Suprapubic skin (tissue), 4 donors: ENCODE results near the gene NELL1. TPM values are rescaled to one million over a fixed set of nuclear protein-coding genes. Genes with fewer than 3 reads are reported as not detected.

ENCODE experiments used
- DNase-seq, 2 donors: peaks; one replicate each; pipeline ENCODE4 v3.0.0-alpha.2; 2019; ENCODE audit warnings: low spot score in 2 of 2
- H3K27ac ChIP-seq: fragments of 200-600 bp; sonication (generic); one replicate; pipeline ENCODE4 v1.5.1; 2019
- H3K27me3 ChIP-seq: fragments of 200-600 bp; sonication (generic); one replicate; pipeline ENCODE4 v1.5.1; 2019
- H3K36me3 ChIP-seq: fragments of 200-600 bp; sonication (generic); one replicate; pipeline ENCODE4 v1.5.1; 2019
- H3K4me1 ChIP-seq: fragments of 200-600 bp; sonication (generic); one replicate; pipeline ENCODE4 v1.5.1; 2019
- H3K4me3 ChIP-seq: fragments of 200-600 bp; sonication (generic); one replicate; pipeline ENCODE4 v1.5.1; 2019; ENCODE audit warnings: mild to moderate bottlenecking
- H3K9me3 ChIP-seq: fragments of 200-600 bp; sonication (generic); one replicate; pipeline ENCODE4 v1.5.1; 2019
- CTCF ChIP-seq, 2 donors: fragments of 200-600 bp in 1 of 2; fragments of 450-650 bp in 1 of 2; sonication (generic) in 1 of 2; IDR thresholded peaks; one replicate each; pipeline ENCODE4 v1.5.1; 2016 to 2019; ENCODE audit warnings: antibody characterized with exemption in 2 of 2, mild to moderate bottlenecking in 1 of 2, moderate library complexity in 1 of 2
- EP300 ChIP-seq: sonication (generic); formaldehyde crosslinking; IDR thresholded peaks from one replicate; pipeline ENCODE4 v1.6.1; 2017; ENCODE audit warnings: antibody characterized with exemption
- POLR2A ChIP-seq, 2 donors: fragments of 450-650 bp; IDR thresholded peaks; one replicate each; pipeline ENCODE4 v1.6.1; 2017; ENCODE audit warnings: antibody characterized with exemption in 2 of 2, mild to moderate bottlenecking in 2 of 2, moderate library complexity in 2 of 2
- POLR2AphosphoS5 ChIP-seq, 3 donors: sonication (generic); formaldehyde crosslinking; IDR thresholded peaks; one replicate each; pipeline ENCODE4 v1.6.1; 2017; ENCODE audit warnings: antibody characterized with exemption in 3 of 3
- WGBS: methylation state at CpG from one replicate; pipeline ENCODE4 v1.1.5; 2018; 5-methylcytosine and 5-hydroxymethylcytosine counted together
- total RNA-seq, 4 donors: library from RNA; depleted of rRNA; stranded (reverse); fragments of >200 nt; gene quantifications; one replicate each; pipeline ENCODE4 v1.1.0, GENCODE V29; 2016

Gene NELL1
- total RNA-seq, 4 donors from 2014 or later, result 0.18 to 3.9 TPM; not detected in 2

GRCh38 chr11:21484039-21484438, 814.7 kb downstream of the NELL1 start:
- TF ChIP-seq CTCF (IDR thresholded peaks at IDR 0.05) (no peak), EP300 (no peak), POLR2AphosphoS5 (IDR thresholded peaks at IDR 0.05) (no peak), POLR2A (IDR thresholded peaks at IDR 0.05) (no peak)
- Histone ChIP-seq H3K36me3 (no peaks in the 10 kb centered on the region), H3K9me3 (no peaks in the 10 kb centered on the region), H3K4me3 (no peak overlapping the region), H3K27ac (no peak overlapping the region), H3K27me3 (no peaks in the 10 kb centered on the region), H3K4me1 (no peaks in the 10 kb centered on the region)
- 96% methylated on average over 4 of the region's 4 CpGs for WGBS
- DNase-seq, result no peak

GRCh38 chr11:21485006-21485405, 815.6 kb downstream of the NELL1 start:
- Histone ChIP-seq H3K4me1 (no peaks in the 10 kb centered on the region), H3K4me3 (no peak overlapping the region), H3K27me3 (no peaks in the 10 kb centered on the region), H3K9me3 (no peaks in the 10 kb centered on the region), H3K27ac (no peak overlapping the region), H3K36me3 (no peaks in the 10 kb centered on the region)
- WGBS, result 58% methylated on average over 1 of the region's 1 CpG
- no peak for TF ChIP-seq CTCF (IDR thresholded peaks at IDR 0.05)
- no peak for TF ChIP-seq EP300
- TF ChIP-seq POLR2A (IDR thresholded peaks at IDR 0.05), result no peak
- TF ChIP-seq POLR2AphosphoS5 (IDR thresholded peaks at IDR 0.05), result no peak
- no peak for DNase-seq

- no peaks in the 10 kb centered on the region for H3K4me1 ChIP-seq
- H3K27ac ChIP-seq, result no peak overlapping the region
- no peaks in the 10 kb centered on the region for H3K27me3 ChIP-seq
- no peak for DNase-seq
- no peaks in the 10 kb centered on the region for H3K36me3 ChIP-seq
- TF ChIP-seq POLR2AphosphoS5 (IDR thresholded peaks at IDR 0.05) (no peak), EP300 (no peak), POLR2A (IDR thresholded peaks at IDR 0.05) (no peak), CTCF (IDR thresholded peaks at IDR 0.05) (no peak)
- 77% methylated on average over 5 of the region's 5 CpGs for WGBS
- no peaks in the 10 kb centered on the region for H3K9me3 ChIP-seq
- no peak overlapping the region for H3K4me3 ChIP-seq
Measured at GRCh38 chr11:21485426-21485825, 816.0 kb downstream of the NELL1 start.

- H3K9me3 ChIP-seq, result no peaks in the 10 kb centered on the region
- DNase-seq, result no peak
- H3K4me3 ChIP-seq, result no peak overlapping the region
- no peak overlapping the region for H3K27ac ChIP-seq
- 54% methylated on average over 2 of the region's 2 CpGs for WGBS
- no peaks in the 10 kb centered on the region for H3K4me1 ChIP-seq
- TF ChIP-seq EP300 (no peak), POLR2AphosphoS5 (IDR thresholded peaks at IDR 0.05) (no peak), CTCF (IDR thresholded peaks at IDR 0.05) (no peak), POLR2A (IDR thresholded peaks at IDR 0.05) (no peak)
- no peaks in the 10 kb centered on the region for H3K27me3 ChIP-seq
- no peaks in the 10 kb centered on the region for H3K36me3 ChIP-seq
Measured at GRCh38 chr11:21489416-21490115, 820.2 kb downstream of the NELL1 start.

- no peak for DNase-seq
- no peaks in the 10 kb centered on the region for H3K27me3 ChIP-seq
- TF ChIP-seq POLR2A (IDR thresholded peaks at IDR 0.05) (no peak), EP300 (no peak), POLR2AphosphoS5 (IDR thresholded peaks at IDR 0.05) (no peak), CTCF (IDR thresholded peaks at IDR 0.05) (no peak)
- no peaks in the 10 kb centered on the region for H3K4me1 ChIP-seq
- H3K36me3 ChIP-seq, result no peaks in the 10 kb centered on the region
- 76% methylated on average over 1 of the region's 1 CpG for WGBS
- H3K4me3 ChIP-seq, result no peak overlapping the region
- H3K9me3 ChIP-seq, result no peaks in the 10 kb centered on the region
- no peak overlapping the region for H3K27ac ChIP-seq
Measured at GRCh38 chr11:21492931-21493330, 823.5 kb downstream of the NELL1 start.
